Naive B cell (primary cell): ENCODE data around the gene FILIP1. TPM values are rescaled to one million over a fixed set of nuclear protein-coding genes. Genes with fewer than 3 reads are reported as not detected.

ENCODE experiments used
- ATAC-seq, 2 donors: fragments of 150-1000 bp; cut with Tn5 transposase; 2 replicates each; pipeline ENCODE4 v1.10.0; 2021; ENCODE audit warnings: low read depth in 2 of 2, mild to moderate bottlenecking in 2 of 2, moderate library complexity in 2 of 2
- DNase-seq: peaks from one replicate; pipeline ENCODE4 v3.0.0; 2022
- H3K27ac Mint-ChIP-seq, 6 donors: one replicate each; pipeline ENCODE4 v1.8.0; 2020 to 2022; ENCODE audit warnings: mild to moderate bottlenecking in 6 of 6, mixed read lengths in 6 of 6, moderate library complexity in 5 of 6, inconsistent platforms in 2 of 6
- H3K27me3 Mint-ChIP-seq, 3 donors: one replicate each; pipeline ENCODE4 v1.8.0; 2021 to 2022; ENCODE audit warnings: mixed read lengths in 3 of 3, mild to moderate bottlenecking in 1 of 3
- H3K36me3 Mint-ChIP-seq, 2 donors: one replicate each; pipeline ENCODE4 v1.8.0; 2020 to 2022; ENCODE audit warnings: mixed read lengths in 2 of 2, inconsistent platforms in 1 of 2, mild to moderate bottlenecking in 1 of 2
- H3K4me1 Mint-ChIP-seq, 3 donors: one replicate each; pipeline ENCODE4 v1.8.0; 2020 to 2022; ENCODE audit warnings: mixed read lengths in 3 of 3, inconsistent platforms in 1 of 3, mild to moderate bottlenecking in 1 of 3, moderate library complexity in 1 of 3
- H3K4me3 Mint-ChIP-seq, 8 donors: one replicate each; pipeline ENCODE4 v1.8.0; 2020 to 2022; ENCODE audit warnings: mild to moderate bottlenecking in 8 of 8, mixed read lengths in 8 of 8, moderate library complexity in 8 of 8, inconsistent platforms in 2 of 8
- H3K9me3 Mint-ChIP-seq, 7 donors: one replicate each; pipeline ENCODE4 v1.8.0; 2020 to 2022; ENCODE audit warnings: mixed read lengths in 7 of 7, mild to moderate bottlenecking in 5 of 7, inconsistent platforms in 2 of 7, moderate library complexity in 1 of 7
- polyA plus RNA-seq, 6 donors: library from polyadenylated mRNA; unstranded; fragments of 300-500 nt; fragmentation: Illumina TruSeq; gene quantifications; one replicate each; pipeline ENCODE4 v1.2.3, GENCODE V29; 2021; ENCODE audit warnings: low read depth in 6 of 6

The FILIP1 gene
- polyA plus RNA-seq, 6 donors from 2014 or later = not detected

DNA sequence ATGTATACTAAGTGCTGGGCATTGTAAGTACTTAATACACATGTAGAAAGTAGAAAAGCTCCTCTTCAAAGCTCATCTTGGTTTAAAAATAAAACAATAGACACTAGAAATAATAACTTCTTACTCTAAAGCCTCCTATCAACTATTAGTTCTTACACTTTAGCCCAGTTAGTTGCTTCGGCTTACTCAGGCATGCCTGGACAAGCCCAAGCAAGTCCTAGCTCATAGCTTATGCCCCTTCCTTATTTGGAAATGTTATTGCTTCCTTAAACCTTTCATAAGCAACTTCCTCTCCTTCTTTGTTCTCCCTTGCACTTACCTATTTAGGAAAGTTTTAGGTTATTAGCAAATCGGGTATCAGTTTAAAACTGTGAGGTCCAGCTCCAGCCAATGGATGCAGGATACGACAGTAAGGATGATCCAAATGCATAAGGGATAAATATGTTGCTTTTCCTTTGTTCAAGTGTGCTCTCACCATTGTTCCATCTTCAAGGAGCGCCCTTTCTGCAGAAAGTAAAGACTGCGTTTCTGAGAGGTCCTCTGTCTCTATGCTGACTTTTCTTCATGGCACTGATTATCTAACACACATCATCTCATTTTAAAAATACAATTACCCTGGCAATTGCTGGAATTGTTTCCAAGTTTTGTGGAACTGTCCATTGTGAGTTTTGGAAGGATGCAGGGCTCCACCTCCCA is 221.3 kb downstream of the FILIP1 start:
- ATAC-seq = no peak
- Mint-ChIP-seq H3K36me3 (peaks cover 0 to 13% of the 10 kb centered on the region in 2 donors), H3K27me3 (no peaks in the 10 kb centered on the region), H3K9me3 (peaks cover 0 to 2% (median 0%) of the 10 kb centered on the region in 7 donors), H3K27ac (peak overlapping the region in 3 of 6 donors; percentile 41 to 93 (median 61)), H3K4me1 (peaks cover 40 to 56% (median 48%) of the 10 kb centered on the region in 3 donors), H3K4me3 (no peak overlapping the region)
- DNase-seq = no peak

DNA sequence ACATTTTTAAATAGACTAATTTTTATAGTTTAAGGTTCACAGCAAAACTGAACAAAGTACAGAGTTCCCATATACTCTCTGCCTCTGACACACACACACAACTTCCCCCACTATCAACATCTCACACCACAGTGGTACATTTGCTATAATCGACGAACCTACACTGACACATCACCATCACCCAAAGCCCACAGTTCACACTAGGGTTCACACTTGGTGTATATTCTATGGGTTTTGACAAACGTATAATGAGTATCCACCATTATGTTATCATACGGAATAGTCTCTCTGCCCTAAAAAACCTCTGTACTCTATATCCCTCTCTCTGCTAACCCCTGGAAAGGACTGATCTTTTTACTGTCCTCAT is 224.6 kb downstream of the FILIP1 start:
- H3K4me3 Mint-ChIP-seq = no peak overlapping the region
- ATAC-seq = no peak
- H3K27me3 Mint-ChIP-seq = no peaks in the 10 kb centered on the region
- H3K36me3 Mint-ChIP-seq = no peaks in the 10 kb centered on the region
- peaks cover 17 to 34% (median 23%) of the 10 kb centered on the region in 3 donors for H3K4me1 Mint-ChIP-seq
- H3K9me3 Mint-ChIP-seq = peaks cover 0 to 2% (median 0%) of the 10 kb centered on the region in 7 donors
- peak overlapping the region in 3 of 6 donors; percentile 11 to 96 (median 42) for H3K27ac Mint-ChIP-seq
- no peak for DNase-seq

DNA sequence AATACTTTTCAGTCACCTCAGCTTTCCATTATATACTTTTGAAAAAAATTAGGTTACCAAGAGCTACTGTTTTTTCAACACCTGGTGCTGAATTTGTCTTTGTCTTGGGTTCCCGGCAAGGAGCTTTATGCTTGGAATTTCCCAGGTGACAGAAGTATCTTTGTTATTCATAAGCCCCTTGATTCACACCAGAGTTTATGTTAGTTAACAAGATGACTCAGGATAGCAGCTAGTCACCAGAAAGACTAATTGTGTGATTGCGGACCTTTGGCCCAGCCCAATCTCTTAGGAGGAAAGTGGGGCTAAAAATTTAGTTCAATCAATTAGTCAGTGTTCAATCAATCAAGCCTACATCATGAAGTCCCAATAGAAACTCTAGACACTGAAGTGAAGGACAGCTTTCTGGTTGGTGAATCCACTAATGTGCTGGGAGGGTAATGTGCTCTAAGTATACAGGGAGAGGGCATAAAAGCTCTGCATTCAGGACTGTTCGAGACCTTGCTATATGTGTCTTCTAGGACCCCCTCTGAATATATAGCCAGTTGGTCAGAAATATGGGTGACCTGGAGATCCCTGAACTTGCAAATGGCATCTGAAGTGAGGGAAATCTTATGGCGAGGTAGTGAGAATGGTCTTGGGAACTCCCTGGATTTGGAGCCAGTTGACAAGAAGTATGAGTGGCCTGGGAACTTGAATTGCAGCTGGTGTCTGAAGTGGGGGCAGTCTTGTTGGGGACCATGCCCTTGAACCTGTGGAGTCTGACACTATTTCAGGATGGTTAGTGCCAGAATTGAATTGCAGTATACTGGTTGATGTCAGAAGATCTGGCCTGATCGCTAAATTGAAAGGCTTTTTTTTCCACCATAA is 225.2 kb downstream of the FILIP1 start:
- no peak overlapping the region for H3K4me3 Mint-ChIP-seq
- no peak for DNase-seq

DNA sequence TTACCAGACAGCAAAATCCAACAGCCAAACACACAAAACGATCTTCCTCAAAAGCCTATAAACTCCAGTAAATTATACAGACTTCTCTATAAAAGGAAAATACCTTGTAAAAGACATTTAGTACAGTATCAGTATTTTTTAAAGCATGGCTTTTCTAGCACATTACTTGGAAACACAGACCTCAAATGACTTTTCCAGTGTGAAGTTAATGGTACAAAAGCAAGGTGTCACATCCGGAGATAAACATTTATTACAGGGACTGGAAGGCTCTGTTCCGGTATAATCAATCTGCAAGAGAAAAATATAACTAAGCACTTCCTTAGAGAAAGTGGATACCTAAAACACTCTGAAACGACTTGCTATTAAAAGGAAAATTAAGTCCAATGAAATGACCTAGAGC is 226.1 kb downstream of the FILIP1 start:
- no peak for ATAC-seq
- Mint-ChIP-seq H3K4me3 (no peak overlapping the region), H3K36me3 (peaks cover 8% of the 10 kb centered on the region in 2 donors), H3K27ac (peak overlapping the region in 2 of 6 donors; percentile 18 to 29), H3K9me3 (no peaks in the 10 kb centered on the region), H3K27me3 (no peaks in the 10 kb centered on the region), H3K4me1 (peaks cover 9 to 23% (median 17%) of the 10 kb centered on the region in 3 donors)
- no peak for DNase-seq

More for the DNA sequence above, 225.2 kb downstream of the FILIP1 start:
- peaks cover 0 to under 1% of the 10 kb centered on the region in 2 donors for H3K36me3 Mint-ChIP-seq
- H3K27me3 Mint-ChIP-seq = no peaks in the 10 kb centered on the region
- peaks cover 0 to 2% (median 0%) of the 10 kb centered on the region in 7 donors for H3K9me3 Mint-ChIP-seq
- H3K4me1 Mint-ChIP-seq = peaks cover 15 to 30% (median 23%) of the 10 kb centered on the region in 3 donors
- ATAC-seq = no peak
- peak overlapping the region in 2 of 6 donors; percentile 11 to 42 for H3K27ac Mint-ChIP-seq

DNA sequence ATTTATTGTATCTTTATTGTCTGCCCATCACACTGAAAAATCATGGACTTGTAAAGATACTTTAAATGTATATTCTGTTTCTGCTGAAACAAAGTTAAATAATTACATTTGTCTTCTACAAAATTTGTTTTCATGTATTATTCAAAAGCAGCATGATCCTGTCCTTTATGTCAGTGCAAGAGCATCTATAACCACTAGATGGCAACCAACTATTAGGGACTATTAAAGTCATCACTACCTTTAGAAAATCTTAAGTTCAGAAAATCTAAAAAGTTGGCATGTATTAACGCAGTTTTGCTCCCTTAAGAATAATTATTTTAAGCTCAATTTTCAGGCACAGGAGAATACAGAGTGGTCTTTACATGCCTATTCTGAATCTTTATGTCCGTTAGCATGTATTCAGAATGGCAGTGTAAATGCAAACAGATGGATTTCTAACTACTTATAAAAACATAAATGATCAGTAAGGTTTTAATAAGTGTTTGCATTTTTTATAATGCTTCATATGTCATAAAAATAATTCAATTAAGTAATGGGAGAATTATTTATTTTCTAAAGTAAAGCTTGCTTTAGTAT is 226.8 kb downstream of the FILIP1 start:
- H3K4me1 Mint-ChIP-seq = peaks cover 7 to 16% (median 12%) of the 10 kb centered on the region in 3 donors
- H3K36me3 Mint-ChIP-seq = peaks cover 8% of the 10 kb centered on the region in 2 donors
- no peaks in the 10 kb centered on the region for H3K27me3 Mint-ChIP-seq
- no peaks in the 10 kb centered on the region for H3K9me3 Mint-ChIP-seq
- peak; percentile 29 for DNase-seq
- no peak overlapping the region for H3K4me3 Mint-ChIP-seq
- peak; percentile 68 for ATAC-seq
- no peak overlapping the region for H3K27ac Mint-ChIP-seq

DNA sequence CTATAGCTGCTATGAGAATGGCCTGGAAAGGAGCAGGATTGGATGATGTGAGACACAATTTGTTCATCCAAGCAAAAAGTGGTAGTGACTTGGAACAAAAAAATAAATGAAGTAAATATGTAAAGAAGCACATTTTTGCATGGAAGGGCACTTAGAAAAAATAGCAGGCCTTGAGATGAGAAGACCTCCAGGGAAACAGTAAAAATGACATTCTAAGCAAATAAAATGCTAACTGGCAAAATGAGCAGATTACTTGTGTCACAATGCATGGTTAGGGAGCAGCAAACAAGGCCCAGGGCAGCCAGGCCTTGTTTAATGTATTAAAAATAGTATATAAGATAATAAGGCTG is 230.2 kb downstream of the FILIP1 start:
- no peaks in the 10 kb centered on the region for H3K9me3 Mint-ChIP-seq
- DNase-seq = no peak
- no peaks in the 10 kb centered on the region for H3K27me3 Mint-ChIP-seq
- H3K4me1 Mint-ChIP-seq = peaks cover 0 to 2% (median 1%) of the 10 kb centered on the region in 3 donors
- H3K36me3 Mint-ChIP-seq = peaks cover 15 to 20% of the 10 kb centered on the region in 2 donors
- ATAC-seq = no peak
- no peak overlapping the region for H3K27ac Mint-ChIP-seq
- H3K4me3 Mint-ChIP-seq = no peak overlapping the region

DNA sequence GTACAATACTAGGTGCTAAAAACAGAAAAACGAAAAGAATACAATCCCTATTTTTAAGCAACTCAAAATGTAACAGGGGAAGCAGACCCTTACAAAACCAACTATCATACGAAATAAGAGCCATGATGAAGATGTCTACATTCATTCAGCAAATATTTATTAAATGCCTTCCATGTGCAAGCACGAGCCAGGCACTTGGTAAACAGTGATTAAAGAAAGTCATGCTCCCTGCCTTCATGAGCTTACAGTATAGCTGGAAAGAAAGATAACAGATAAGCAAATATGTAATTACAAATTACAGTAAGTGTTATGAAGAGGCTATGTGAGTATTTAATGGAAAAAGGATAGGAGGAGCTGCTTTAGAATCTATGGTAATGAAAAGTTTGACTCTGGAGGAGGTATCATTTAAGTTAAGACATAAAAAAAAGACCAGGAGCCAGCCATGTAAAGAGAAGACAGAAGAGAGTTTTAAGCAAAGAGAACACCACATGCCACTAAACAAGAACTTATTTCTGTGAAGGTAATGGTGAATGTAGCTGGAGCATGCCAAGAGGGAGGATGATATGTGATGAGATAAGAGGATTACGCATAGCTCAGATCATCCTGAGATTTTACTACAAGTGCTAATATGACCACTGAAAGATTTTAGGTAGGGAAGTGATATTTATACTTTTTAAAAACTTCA is 230.7 kb downstream of the FILIP1 start:
- no peaks in the 10 kb centered on the region for H3K27me3 Mint-ChIP-seq
- H3K4me3 Mint-ChIP-seq = no peak overlapping the region
- H3K4me1 Mint-ChIP-seq = peaks cover 0 to under 1% (median 0%) of the 10 kb centered on the region in 3 donors
- no peaks in the 10 kb centered on the region for H3K9me3 Mint-ChIP-seq
- peaks cover 15 to 20% of the 10 kb centered on the region in 2 donors for H3K36me3 Mint-ChIP-seq
- ATAC-seq (no peak), DNase-seq (no peak)
- H3K27ac Mint-ChIP-seq = peak overlapping the region in 4 of 6 donors; percentile 3 to 77 (median 12)

DNA sequence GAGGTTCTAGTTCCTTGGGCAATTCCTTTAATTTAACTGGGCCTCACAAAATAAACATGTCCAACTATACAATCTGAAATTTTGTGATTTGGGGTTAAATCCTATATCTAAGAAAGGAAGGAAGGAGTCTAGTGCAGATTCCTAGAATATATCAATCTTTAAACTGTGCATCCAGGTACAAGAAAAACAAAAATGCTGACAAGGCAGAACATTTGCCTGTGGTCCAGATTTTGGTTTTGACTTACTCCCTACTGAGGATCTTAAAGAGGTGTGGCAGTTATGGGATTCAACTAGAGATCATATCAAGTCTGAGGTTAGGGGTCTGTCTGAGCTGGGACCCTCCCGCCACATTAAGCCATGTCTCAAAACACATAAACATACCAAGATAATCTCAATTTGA is 232.3 kb downstream of the FILIP1 start:
- peak overlapping the region in 1 of 6 donors; percentile 50 for H3K27ac Mint-ChIP-seq
- ATAC-seq = no peak
- H3K36me3 Mint-ChIP-seq = peaks cover 15 to 20% of the 10 kb centered on the region in 2 donors

DNA sequence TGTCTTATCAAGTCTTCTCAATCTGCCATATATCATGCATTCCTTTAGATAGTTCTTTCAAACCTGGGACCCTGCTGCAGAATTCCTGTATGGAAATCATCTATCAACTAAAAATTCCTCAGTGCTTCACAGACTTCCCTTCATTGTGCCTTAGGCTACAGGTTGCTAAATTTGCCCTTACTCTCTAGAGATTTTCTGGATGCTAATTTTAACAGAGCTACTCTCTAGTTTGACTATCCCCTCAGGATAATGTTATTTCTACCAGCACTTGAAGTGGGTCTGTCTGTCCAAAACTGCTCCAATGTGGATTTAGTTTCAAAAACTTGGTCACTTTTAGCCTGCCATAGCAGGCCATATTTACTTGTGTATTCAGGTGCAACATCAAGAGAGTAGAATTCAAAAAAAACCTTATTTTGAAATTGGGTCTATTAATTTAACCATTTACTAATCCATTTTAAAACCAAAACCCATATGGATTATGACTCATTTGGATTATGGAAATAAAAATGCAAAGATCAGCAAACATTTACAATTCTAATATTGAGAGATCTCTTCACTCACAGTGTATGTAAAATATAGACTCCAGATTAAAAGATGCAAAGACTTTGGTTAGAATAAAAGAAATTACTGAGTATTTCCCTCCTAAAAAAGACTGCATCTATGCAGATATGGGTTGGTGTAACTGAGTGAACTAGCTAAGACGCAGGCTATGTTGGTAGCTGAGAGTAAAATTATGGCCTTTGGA is 236.1 kb downstream of the FILIP1 start:
- H3K36me3 Mint-ChIP-seq = peaks cover 7 to 11% of the 10 kb centered on the region in 2 donors
- no peaks in the 10 kb centered on the region for H3K9me3 Mint-ChIP-seq
- no peak for DNase-seq
- no peak overlapping the region for H3K27ac Mint-ChIP-seq
- H3K27me3 Mint-ChIP-seq = no peaks in the 10 kb centered on the region
- no peak for ATAC-seq
- no peak overlapping the region for H3K4me3 Mint-ChIP-seq
- no peaks in the 10 kb centered on the region for H3K4me1 Mint-ChIP-seq

More for the DNA sequence above, 232.3 kb downstream of the FILIP1 start:
- DNase-seq = no peak
- Mint-ChIP-seq H3K9me3 (no peaks in the 10 kb centered on the region), H3K4me1 (no peaks in the 10 kb centered on the region), H3K4me3 (no peak overlapping the region), H3K27me3 (no peaks in the 10 kb centered on the region)

DNA sequence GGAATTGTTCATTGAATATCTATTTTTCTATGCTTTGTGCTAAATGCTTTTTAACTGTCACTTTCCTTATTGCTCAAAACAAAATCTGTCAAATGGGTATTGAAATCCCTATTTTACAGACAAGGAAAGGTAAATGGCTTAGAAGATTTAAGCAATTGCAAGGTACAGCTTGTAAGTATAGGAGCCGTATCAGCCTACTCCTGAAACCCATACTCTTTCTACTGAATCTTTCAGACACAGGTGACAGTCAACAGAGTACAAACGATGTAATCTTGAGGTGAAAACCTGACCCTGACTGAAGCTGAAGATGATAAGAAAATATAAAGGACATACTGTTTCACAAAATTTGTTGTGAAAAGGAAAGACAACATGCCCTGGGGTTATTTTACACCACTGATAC is 243.0 kb downstream of the FILIP1 start:
- ATAC-seq (no peak), DNase-seq (no peak)
- Mint-ChIP-seq H3K4me3 (no peak overlapping the region), H3K9me3 (peaks cover 0 to 2% (median 0%) of the 10 kb centered on the region in 7 donors), H3K27me3 (peaks cover 13 to 14% (median 13%) of the 10 kb centered on the region in 3 donors), H3K27ac (no peak overlapping the region), H3K36me3 (peaks cover 0 to 2% of the 10 kb centered on the region in 2 donors), H3K4me1 (peaks cover 0 to 4% (median 0%) of the 10 kb centered on the region in 3 donors)

DNA sequence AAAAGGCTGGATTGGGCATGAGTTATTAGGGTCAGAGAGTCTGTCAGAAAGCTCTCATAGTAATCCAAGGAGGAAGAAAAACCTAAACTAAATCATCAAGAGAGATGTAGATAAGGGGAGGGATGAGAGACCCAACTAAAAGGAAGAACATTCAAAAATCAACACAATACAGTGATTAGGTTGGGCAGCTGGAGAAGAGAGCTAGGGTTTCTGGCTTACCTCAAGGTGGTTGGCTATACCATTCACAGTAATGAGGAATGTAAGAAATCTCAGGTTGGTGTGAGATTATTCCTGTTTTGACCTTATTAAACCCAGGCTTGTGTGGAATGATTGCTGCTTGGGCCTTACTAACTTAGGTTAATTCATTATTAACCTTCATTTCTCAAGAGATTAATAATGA is 243.8 kb downstream of the FILIP1 start:
- DNase-seq = no peak
- Mint-ChIP-seq H3K36me3 (peaks cover 0 to 4% of the 10 kb centered on the region in 2 donors), H3K27me3 (peaks cover 16 to 21% (median 20%) of the 10 kb centered on the region in 3 donors), H3K4me1 (peaks cover 0 to 4% (median under 1%) of the 10 kb centered on the region in 3 donors), H3K9me3 (peaks cover 0 to 2% (median 0%) of the 10 kb centered on the region in 7 donors), H3K27ac (peak overlapping the region in 3 of 6 donors; percentile 5 to 71 (median 64)), H3K4me3 (peak overlapping the region in 1 of 8 donors; percentile 44)
- ATAC-seq = no peak

DNA sequence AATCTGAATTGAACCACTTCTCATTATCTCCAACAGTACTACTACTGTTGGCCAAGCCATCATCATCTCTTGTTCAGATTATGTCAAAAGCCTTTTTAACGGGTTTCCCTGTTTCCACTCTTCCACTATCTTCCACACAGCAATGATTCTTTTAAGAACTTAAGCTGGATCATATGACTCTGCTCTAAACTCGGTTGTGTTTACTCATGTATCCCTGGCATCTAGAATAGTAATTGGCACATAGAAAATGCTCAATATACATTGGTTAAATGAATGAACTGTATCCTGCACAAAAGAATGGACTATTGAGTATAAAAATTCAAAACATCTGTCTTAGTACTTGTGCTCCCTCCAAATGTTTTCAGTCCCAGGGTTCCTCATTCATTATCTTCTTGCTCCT is 247.2 kb downstream of the FILIP1 start:
- Mint-ChIP-seq H3K9me3 (peaks cover 0 to 2% (median 0%) of the 10 kb centered on the region in 7 donors), H3K4me1 (peaks cover 13 to 24% (median 18%) of the 10 kb centered on the region in 3 donors), H3K4me3 (peak overlapping the region in 1 of 8 donors; percentile 91), H3K36me3 (peaks cover 7 to 10% of the 10 kb centered on the region in 2 donors), H3K27me3 (peaks cover 16 to 22% (median 21%) of the 10 kb centered on the region in 3 donors), H3K27ac (no peak overlapping the region)
- DNase-seq = no peak
- no peak for ATAC-seq
